Upper lobe of left lung (tissue), 4 donors: ENCODE results near the gene RASD2.

Experiments
- CTCF ChIP-seq, 6 experiments: fragments of 450-650 bp in 4 of 6; fragments of 200-600 bp in 2 of 6; sonication (generic) in 2 of 6; IDR thresholded peaks; one replicate each; pipeline ENCODE4 v1.5.1; 2016 to 2019; ENCODE audit warnings: antibody characterized with exemption in 6 of 6
- EP300 ChIP-seq, 4 donors: sonication (generic); formaldehyde crosslinking; IDR thresholded peaks; one replicate each; pipeline ENCODE4 v1.5.1; 2017; ENCODE audit warnings: antibody characterized with exemption in 4 of 4, control low read depth in 2 of 4

- TF ChIP-seq CTCF (IDR thresholded peaks at IDR 0.05), result no peak
- TF ChIP-seq EP300 (IDR thresholded peaks at IDR 0.05), result no peak
Observed at GRCh38 chr22:35530700-35531099, 9.9 kb upstream of the RASD2 start.
